Stimulated activated naive CD8-positive, alpha-beta T cell treated with anti-CD3 and anti-CD28 coated beads, Interleukin-15, Interleukin-2, amounts not matched to agents 100 U/mL and 50 U/mL, for 24 hours (primary cell): Measurements from ENCODE around the gene KLHL18.
"Not testable (repeated sequence)": the region's sequence is repeated elsewhere in the genome, so short reads cannot be mapped to it uniquely, and the experiment has no call there.

Experiments
- ATAC-seq: fragments of 150-1000 bp; cut with Tn5 transposase; one replicate; pipeline ENCODE4 v1.10.0; 2021
- DNase-seq: peaks from one replicate; pipeline ENCODE4 v3.0.0; 2021

The KLHL18 gene

GRCh38 chr3:47282424-47283192 lies at the start of gene KLHL18, which contains the start of gene KIF9:
KLHL18 (plus strand) TSS chr3:47282944; CDS start chr3:47282966, 22 bp downstream.
KIF9 (minus strand) TSS chr3:47282799; CDS start chr3:47277374, 5,425 bp downstream.
- ATAC-seq, result peak; percentile 91
- peak; percentile 96 for DNase-seq

GRCh38 chr3:47238017-47238416 lies 44.7 kb upstream of the KLHL18 start:
- ATAC-seq (no peak), DNase-seq (no peak)

GRCh38 chr3:47239929-47240328 lies 42.8 kb upstream of the KLHL18 start:
- ATAC-seq (no peak), DNase-seq (no peak)

GRCh38 chr3:47243419-47244147 lies 39.2 kb upstream of the KLHL18 start:
- ATAC-seq (no peak), DNase-seq (no peak)

- no peak for ATAC-seq
- DNase-seq, result no peak
Observed at GRCh38 chr3:47244531-47245100, 38.1 kb upstream of the KLHL18 start.

GRCh38 chr3:47245271-47245670 lies 37.5 kb upstream of the KLHL18 start:
- ATAC-seq, result no peak
- no peak for DNase-seq

- DNase-seq (no peak), ATAC-seq (no peak)
Observed at GRCh38 chr3:47247131-47248064, 35.3 kb upstream of the KLHL18 start.

- DNase-seq, result no peak
Observed at GRCh38 chr3:47250309-47251060, 32.3 kb upstream of the KLHL18 start.

GRCh38 chr3:47251085-47251484 lies 31.7 kb upstream of the KLHL18 start:
- ATAC-seq, DNase-seq: not testable (repeated sequence)

More at GRCh38 chr3:47250309-47251060, 32.3 kb upstream of the KLHL18 start:
- no peak for ATAC-seq

GRCh38 chr3:47251689-47252088 lies 31.1 kb upstream of the KLHL18 start:
- no peak for ATAC-seq

GRCh38 chr3:47256331-47256730 lies 26.4 kb upstream of the KLHL18 start:
- not testable (repeated sequence) for DNase-seq, ATAC-seq

More at GRCh38 chr3:47251689-47252088, 31.1 kb upstream of the KLHL18 start:
- DNase-seq, result no peak

GRCh38 chr3:47259114-47259513 lies 23.6 kb upstream of the KLHL18 start:
- DNase-seq, result no peak
- ATAC-seq, result no peak

- DNase-seq, result no peak
- no peak for ATAC-seq
Observed at GRCh38 chr3:47260605-47261004, 22.1 kb upstream of the KLHL18 start.

GRCh38 chr3:47261301-47261700 lies 21.4 kb upstream of the KLHL18 start:
- no peak for ATAC-seq
- DNase-seq, result no peak

- DNase-seq, result no peak
- ATAC-seq, result no peak
Observed at GRCh38 chr3:47265008-47265407, 17.7 kb upstream of the KLHL18 start.

- ATAC-seq (no peak), DNase-seq (no peak)
Observed at GRCh38 chr3:47265725-47266428, 16.9 kb upstream of the KLHL18 start.

GRCh38 chr3:47266709-47267489 lies 15.8 kb upstream of the KLHL18 start:
- ATAC-seq (peak; percentile 69), DNase-seq (peak; percentile 59)

- ATAC-seq, result no peak
- DNase-seq, result no peak
Observed at GRCh38 chr3:47267490-47267824, 15.3 kb upstream of the KLHL18 start.

GRCh38 chr3:47270526-47270925 lies 12.2 kb upstream of the KLHL18 start:
- DNase-seq (no peak), ATAC-seq (no peak)

GRCh38 chr3:47273564-47273963 lies 9.2 kb upstream of the KLHL18 start:
- DNase-seq, result no peak

More at GRCh38 chr3:47273564-47273963, 9.2 kb upstream of the KLHL18 start:
- no peak for ATAC-seq
